CD4-positive, alpha-beta T cell treated with Interleukin-4 for 4 hours (primary cell): ENCODE results near the gene ZNF710.
"Not testable (repeated sequence)": the region's sequence is repeated elsewhere in the genome, so short reads cannot be mapped to it uniquely, and the experiment has no call there.

Source experiments
- DNase-seq: peaks from one replicate; pipeline ENCODE4 v3.0.0-alpha.2; 2020

The ZNF710 gene, protein sequence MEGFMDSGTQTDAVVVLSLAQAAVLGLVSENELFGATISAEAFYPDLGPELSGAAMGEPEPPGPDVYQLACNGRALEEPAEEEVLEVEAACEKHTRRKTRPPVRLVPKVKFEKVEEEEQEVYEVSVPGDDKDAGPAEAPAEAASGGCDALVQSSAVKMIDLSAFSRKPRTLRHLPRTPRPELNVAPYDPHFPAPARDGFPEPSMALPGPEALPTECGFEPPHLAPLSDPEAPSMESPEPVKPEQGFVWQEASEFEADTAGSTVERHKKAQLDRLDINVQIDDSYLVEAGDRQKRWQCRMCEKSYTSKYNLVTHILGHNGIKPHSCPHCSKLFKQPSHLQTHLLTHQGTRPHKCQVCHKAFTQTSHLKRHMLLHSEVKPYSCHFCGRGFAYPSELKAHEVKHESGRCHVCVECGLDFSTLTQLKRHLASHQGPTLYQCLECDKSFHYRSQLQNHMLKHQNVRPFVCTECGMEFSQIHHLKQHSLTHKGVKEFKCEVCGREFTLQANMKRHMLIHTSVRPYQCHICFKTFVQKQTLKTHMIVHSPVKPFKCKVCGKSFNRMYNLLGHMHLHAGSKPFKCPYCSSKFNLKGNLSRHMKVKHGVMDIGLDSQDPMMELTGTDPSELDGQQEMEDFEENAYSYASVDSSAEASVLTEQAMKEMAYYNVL

DNA sequence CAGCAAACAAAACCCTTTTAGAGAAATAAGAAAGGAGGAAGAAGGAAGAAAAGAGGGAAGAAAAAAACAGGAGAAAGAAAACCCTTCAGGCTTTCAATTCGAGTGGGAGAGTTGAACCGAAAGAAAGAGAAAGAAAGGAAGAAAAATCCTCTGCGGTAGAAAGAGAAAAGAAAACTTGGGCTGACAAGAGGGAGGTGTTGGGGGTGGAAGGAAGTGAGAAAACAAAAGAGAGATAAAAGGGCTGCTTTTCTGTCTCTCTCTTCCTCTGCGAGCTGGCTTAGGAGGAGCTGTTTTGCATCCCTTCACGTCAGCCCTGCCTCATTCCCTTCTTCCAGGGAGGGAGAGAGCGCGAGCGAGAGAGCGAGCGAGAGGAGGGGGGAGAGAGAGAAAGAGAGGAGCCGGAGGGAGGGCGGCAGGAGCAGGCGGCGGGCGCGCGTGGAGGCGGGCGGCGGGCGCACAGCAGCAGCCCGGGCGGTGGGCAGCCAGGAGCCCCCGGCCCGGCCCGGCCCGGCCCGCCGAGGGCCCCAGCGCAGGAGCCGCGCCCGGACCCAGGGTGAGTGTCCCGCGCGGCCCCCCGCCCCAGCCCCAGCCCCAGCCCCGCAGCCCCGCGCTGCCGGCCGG is at the start of gene ZNF710:
TSS of gene ZNF710 (plus strand) at position 263 of the 621 bp plus-strand sequence. CDS start 65,814 bp downstream, outside the sequence.
- peak; percentile 28 for DNase-seq

DNA sequence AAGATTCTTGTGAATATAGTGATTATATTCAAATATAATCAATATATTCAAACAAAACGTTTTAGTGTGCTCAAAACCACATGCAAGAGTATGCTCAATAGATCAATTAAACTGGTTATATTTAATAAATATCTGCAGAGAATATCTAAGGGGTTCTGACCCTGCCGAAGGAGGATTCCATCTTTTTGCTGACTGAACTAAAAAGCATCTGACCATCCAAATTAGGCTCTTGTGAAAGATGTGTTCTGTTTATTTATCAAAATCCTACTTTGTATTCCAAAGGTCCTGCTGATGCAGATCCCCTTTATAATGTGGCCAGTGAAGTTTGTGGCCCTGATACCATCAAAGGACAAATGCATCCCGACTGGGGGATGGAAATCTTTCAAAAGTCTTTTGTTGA is 46.6 kb upstream of the ZNF710 start:
- DNase-seq: no peak

DNA sequence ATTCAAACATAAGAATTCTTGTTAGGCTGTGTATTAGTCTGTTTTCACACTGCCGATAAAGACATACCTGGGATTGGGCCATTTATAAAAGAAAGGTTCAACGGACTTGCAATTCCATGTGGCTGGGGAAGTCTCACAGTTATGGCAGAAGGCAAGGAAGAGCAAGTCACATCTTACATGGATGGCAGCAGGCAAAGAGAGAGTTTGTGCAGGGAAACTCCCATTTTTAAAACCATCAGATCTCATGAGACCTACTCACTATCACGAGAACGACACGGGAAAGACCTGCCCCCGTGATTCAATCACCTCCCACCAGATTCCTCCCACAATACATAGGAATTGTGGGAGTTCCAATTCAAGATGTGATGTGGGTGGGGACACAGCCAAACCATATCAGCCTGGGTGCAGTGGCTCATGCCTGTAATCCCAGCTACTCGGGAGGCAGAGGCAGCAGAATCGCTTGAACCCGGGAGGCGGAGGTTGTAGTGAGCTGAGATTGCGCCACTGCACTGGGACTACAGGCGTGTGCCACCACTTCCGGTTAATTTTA is 45.6 kb upstream of the ZNF710 start:
- not testable (repeated sequence) for DNase-seq

DNA sequence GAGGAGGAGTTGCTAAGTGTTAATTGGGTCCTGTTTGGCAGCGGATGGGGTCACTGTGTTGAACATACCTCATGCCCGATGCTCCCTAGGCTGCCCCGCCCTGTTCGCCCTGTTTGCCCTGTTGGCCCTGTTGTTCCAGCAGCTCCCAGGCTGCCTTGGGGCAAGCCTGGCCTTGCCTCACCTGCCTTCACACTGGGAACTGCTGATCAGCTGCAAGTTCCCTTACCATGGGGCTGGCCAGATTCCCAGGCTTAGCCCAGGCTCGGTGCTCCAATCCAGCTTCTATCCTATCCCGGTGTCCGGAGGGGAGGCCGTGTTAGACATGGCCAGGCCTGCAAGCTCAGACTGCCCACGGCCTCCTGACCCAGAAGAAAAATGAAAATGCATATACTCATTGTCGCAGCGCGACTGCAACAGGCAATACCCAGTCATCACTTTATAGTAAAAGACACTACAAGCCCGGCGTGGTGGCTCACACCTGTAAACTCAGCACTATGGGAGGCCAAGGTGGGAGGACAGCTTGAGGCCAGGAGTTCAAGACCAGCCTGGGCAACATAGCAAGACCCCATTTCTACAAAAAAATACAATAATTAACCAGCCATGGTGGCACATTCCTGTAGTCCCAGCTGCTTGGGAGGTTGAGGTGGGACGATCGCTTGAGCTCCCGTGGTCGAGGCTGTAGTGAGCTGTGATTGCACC is 42.9 kb upstream of the ZNF710 start:
- DNase-seq: no peak

DNA sequence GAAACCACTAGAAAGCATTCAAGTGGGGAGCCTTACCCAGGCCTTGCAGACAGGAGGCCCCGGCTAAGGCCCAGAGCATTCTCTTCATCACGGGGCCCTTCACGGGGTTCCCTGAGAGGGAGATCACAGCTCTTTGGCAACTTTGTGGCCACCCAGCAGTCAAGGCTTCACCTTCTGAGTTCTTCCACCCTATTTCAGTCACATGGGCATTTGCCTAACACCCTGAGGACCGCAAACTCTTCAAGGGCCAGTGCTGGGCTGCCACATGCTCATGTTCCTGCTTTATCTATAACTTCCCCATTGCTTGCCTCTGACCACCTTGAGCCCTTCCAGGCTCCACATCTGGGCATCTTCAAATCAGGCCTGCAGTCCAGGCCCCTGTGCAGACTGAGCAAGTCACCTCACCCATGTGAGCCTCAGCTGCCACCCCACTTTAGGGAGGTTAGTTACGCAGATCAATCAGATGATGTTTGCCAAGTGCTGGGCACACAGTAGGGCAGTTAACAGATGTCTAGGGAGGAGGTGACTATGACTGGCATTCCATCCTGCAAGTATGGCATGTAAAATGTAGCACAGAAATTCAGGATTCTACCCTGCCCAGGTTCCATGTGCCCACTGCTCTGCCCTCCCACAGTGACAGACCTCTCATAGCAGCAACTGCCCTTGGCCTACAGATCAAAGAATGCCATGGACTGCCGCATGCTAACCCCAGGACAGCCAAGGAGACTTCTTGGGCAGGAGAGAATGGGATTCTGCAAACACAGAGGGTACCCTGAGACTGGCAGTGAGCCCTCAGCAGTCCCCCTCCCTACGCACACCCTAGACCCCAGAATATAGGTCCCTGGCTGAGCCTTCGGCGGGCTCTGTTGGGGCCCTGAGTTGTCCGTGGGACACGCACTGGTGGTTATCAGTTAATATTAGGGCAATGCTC is 37.6 kb upstream of the ZNF710 start:
- DNase-seq: no peak

DNA sequence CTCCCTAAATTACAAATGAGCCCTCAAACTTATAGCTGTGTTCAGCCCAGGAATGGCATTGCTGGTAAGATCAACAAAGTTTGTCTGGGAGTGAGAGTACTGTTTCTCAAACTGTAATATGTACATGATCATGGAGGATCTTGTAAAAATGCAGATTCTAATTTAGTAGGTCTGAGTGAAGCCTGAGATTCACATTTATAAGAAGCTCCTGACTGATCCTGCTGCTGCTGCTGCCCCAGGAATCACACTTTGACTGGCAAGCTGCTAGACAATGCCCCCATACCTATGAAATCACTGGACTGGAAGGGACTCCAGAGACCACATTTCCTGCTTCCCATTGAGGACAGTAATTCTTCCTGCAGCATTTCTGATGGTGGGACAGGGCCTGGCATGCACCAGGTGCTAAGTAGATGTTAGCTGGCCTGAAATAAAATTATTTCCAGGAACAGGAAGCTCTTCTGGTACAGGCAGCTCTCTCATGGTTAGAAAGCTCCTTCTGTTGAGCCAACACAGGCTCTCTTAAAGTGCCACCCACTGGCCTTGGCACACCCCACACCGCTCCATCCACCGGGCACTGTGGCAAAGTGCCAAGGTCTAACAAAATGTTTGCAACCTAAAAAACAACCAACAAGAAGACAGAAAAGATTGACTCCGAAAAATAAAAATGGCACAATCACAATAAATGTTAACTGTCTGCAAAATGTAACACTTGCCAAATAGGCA is 36.7 kb upstream of the ZNF710 start:
- no peak for DNase-seq

DNA sequence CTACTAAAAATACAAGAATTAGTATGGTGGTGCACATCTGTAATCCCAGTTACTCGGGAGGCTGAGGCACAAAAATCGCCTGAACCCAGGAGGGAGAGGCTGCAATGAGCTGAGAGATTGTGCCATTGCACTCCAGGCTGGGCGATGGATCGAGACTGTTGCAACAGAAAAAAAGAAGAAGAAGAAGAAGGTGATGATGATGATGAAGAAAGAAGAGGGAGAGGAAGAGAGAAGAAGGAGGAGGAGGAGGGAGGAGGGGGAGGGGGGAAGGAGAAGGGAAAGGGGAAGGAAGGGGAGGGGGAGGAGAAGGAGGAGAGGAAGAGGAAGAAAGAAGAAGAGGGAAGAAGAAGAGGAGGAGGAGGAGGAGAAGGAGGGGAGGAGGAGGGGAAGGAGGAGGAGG is 33.2 kb upstream of the ZNF710 start:
- DNase-seq: no peak

DNA sequence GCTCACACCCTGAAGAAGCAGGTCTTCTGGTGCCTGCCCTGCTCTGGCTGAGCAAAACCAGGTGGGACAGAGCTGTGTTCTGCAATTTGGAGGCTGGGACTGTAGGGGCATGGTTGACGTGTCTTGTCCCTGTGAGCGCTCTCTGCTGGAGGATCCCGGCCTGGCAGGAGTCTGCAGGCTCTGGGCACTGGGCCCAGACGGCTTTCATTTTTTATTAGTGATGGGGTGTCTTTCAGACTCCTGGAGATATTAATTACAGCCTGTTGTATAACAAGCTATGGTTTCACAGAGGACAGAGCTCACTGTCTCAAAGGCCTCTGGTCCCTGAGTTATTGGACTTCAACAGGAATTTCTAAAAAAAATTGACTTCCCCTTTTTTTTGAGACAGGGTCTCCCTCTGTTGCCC is 29.5 kb upstream of the ZNF710 start:
- DNase-seq: peak; percentile 17

DNA sequence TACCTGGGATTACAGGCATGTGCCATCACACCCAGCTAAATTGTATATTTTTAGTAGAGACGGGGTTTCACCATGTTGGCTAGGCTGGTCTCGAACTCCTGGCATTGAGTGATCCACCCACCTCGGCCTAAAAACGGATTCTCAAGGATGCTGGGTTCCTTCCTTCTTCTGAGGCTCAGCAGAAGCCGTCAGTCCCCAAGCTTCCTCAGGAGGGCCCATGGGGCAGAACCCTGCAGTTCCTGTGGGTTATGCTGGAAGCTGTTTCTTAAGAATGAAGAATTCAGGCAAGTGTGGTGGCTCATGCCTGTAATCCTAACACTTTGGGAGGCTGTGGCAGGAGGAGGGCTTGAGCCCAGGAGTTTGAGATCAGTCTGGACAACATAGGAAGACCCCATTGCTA is 29.0 kb upstream of the ZNF710 start:
- no peak for DNase-seq

DNA sequence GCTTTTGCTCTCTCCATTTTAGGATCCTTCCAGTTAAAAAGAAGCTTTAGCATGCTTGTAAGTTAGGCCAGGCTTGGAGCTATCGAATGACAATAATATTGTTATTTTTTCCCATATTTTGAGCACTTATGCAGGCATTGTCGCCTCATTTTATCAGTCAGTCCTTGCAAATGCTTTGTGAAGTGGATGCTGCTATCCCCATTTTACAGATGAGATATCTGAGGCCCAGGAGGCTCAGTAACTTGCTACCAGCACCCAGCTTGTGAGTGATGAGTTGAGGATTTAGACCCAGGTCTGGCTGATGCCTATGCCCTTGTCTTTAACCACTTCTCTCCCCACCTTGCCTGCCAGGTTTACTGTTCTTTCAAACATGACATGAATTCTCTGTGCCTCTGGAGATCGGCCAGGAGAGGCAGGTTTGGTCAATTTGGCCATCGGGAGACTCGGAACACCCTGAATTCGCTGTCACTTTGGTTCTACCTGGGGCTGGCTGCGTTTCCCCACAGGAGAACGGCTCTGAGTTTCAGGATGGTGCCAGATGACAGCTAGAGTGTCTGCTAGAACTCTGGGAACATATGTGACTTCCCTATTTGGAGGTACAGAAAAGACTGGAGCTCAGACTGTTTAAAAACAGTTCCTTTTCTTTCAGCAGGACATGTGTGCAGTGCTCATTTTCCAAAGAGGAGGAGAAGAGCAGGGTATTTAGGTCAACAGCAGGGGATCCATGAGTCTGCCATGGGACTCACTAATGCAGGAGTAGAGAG is 25.5 kb upstream of the ZNF710 start:
- DNase-seq: no peak

DNA sequence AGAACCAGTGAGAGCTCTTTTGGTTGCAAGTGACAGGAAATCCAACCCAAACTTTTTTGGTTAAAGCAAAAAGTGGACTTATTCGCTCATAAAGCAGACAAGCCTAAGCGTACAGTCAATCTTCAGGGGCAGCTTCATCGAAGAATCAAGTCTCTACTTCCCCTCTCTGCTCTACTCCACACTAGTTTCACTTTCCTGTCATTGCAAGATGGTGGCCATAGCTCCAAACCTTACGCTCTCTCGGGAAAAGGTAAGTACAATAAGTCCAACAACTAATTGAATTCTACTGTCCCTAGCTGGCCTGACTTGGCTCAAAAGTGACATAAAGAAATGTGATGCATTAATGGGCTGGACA is 24.9 kb upstream of the ZNF710 start:
- DNase-seq: no peak

DNA sequence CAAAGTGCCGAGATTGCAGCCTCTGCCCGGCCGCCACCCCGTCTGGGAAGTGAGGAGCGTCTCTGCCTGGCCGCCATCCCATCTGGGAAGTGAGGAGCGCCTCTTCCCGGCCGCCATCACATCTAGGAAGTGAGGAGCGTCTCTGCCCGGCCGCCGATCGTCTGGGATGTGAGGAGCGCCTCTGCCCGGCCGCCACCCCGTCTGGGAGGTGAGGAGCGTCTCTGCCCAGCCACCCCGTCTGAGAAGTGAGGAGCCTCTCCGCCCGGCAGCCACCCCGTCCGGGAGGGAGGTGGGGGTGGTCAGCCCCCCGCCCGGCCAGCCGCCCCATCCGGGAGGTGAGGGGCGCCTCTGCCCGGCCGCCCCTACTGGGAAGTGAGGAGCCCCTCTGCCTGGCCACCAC is 23.3 kb upstream of the ZNF710 start:
- DNase-seq: not testable (repeated sequence)

DNA sequence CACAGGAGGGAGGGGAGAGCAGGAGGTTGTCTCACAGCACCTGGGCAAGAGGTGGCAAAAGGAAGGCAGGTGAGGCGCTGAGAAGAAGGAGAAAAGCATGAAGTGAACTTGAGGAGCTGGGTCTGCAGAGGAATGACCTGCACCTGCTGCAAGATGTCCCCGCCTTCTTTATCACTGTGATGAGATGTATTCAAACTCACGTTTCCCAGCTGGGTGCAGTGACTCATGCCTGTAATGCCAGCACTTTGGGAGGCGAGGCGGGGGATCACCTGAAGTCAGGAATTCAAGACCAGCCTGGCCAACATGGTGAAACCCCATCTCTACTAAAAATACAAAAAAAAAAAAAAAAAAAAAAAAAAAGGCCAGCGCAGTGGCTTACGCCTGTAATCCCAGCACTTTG is 22.2 kb upstream of the ZNF710 start:
- no peak for DNase-seq

DNA sequence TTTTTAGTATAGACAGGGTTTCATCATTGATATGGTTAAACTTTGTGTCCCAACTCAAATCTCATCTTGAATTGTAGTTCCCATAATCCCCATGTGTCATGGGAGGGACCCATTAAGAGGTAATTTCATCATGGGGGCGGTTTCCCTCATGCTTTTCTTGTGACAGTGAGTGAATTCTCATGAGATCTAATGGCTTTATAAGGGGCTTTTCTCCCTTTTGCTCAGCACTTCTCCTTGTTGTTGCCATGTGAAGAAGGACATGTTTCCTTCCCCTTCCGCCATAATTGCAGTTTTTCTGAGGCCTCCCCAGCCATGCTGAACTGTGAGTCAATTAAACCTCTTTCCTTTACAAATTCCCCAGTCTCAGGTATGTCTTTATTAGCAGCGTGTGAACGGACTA is 20.2 kb upstream of the ZNF710 start:
- DNase-seq: no peak

DNA sequence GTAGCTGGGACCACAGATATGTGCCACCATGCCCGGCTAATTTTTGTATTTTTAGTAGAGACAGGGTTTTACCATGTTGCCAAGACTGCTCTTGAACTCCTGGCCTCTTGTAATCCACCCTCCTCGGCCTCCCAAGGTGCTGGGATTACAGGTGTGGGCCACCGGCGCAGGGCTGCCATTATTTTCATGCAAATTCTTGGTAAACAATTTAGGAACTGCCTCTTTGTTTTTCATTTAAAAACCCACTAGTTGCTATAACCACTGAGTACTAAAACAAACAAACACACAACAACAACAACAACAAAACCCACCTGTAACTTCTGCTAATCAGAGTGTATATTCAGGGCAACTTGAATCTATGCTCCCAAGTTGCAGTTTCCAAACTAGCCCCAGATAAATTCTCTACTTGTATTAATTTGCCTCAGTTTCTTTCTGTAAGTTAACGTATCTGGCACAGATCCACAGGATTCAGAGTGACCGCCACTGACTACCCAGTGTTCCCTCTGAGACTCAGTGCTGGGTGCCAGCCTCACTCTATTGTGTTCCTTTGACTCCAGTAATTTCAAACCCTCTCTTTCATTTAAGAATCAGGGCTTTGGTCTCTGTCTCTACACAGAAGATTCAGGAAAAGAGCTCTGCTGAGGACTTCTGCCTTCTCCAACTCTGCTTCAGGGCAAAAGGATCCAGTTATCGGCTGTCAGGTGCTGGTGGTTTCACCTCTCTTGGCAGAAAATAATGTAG is 18.6 kb upstream of the ZNF710 start:
- no peak for DNase-seq

DNA sequence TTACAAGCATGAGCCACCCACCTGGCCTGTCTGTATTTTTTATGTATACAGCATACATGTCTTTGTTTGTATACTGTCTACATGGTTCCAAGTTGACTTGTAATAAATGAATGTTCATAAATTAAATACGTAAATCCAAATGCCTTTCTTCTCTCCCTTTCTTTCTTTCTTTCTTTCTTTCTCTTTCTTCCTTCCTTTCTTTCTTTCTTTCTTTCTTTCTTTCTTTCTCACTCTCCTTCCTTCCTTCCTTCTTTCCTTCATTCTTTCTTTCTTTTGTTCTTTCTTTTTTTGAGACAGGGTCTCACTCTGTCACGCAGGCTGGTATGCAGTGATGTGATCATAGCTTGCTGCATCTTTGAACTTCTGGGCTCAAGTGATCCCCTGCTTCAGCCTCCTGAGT is 17.1 kb upstream of the ZNF710 start:
- DNase-seq: no peak

DNA sequence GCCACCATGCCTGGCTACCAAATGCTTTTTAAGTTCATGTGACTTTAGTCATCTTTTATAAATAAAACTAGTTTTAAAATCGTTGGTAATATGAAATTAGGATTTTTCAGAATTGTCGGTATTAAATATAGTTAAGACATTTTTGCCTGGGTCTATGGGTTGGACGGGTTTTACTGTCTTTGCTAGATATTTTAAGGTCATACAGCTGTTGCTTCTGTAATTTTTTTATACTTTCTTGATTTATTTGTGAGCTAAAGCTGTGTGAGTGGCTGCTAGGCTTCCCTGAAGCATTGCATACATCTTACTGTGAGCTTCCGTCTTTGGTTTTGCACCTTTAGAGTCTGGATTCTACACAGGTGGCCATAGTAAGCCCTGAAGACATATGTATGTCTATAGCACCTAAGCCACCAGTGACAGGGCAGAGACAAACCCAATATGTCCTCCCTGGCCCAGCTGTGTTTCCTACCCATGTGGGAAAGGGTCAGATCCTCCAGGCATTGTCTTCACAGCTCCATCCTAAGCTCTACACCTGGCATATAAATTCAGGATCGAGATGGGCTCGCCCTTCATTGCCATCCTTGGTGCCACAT is 16.6 kb upstream of the ZNF710 start:
- DNase-seq: no peak

DNA sequence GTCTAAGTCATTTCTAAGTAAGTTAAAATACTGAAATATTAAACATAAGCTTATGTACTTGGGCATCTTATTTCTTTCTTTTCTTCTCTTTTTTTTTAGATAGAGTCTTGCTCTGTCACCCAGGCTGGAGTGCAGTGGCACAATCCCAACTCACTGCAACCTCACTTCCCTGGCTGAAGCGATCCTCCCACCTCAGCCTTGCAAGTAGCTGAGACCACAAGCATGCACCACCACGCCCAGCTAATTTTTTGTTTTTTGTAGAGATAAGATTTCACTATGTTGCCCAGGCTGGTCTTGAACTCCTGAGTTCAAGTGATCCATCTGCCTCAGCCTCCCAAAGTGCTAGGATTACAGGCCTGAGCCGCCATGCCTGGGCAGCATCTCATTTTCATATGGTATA is 16.0 kb upstream of the ZNF710 start:
- DNase-seq: no peak

DNA sequence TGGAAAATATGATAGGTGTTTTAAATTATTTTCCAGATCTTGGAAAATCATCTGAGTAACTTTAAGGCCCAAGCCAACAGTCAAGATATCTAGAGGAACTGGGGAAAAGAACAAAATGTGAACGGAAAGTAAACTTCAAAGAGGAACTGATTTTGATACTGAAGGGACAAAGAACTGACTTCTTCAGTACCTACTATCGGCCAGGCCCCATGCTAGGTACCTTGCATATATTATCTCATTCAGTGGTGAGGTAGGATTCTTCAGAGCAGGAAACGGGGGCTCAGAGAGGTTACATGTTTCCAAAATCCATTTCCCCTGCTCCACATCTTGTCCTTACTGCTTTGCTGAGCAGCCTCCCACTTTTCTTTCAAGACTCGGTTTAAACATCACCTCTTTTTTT is 9.8 kb upstream of the ZNF710 start:
- DNase-seq: no peak
